ACHN (cell line): ENCODE results near the gene CHDH.

Experiments used
- DNase-seq: peaks from one replicate; pipeline ENCODE4 v3.0.0-alpha.2; 2015
- in situ Hi-C: cut with HindIII; loops from 2 replicates; pipeline ENCODE4 v1.10.0; 2017; ENCODE audit warnings: low sequenced_read_pairs, low pct_ligation_motif_present, low pct_unique_long_range_greater_than_20kb

CHDH gene

GRCh38 chr3:53815651-53816050 is 30.6 kb downstream of the CHDH start:
- DNase-seq, result no peak
- in situ Hi-C loops, result no loop called here

DNA sequence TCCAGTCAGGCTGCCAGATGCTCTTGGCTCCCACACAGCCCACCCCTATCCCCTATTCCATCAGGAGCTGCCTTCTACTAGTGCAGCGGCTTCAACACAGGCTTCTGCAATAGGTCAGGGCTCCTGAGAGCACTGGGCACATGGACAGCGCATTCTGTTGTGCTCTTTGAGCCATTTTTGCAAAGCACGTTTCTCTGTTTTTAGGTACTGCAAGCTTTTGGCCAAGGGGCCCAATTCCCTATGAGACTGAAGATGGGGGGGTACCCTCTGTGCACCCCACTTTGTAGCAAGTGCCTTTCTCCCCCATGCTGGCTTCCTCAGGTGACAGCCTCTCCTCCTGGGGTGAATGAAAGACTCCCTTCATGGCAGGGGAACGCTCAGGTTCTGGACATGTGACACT is 31.2 kb downstream of the CHDH start:
- in situ Hi-C loops, result no loop called here
- DNase-seq, result no peak

- no peak for DNase-seq
- in situ Hi-C loops, result no loop called here
Observed at GRCh38 chr3:53813876-53814275, 32.3 kb downstream of the CHDH start.

GRCh38 chr3:53813229-53813628 is 33.0 kb downstream of the CHDH start:
- DNase-seq, result no peak
- in situ Hi-C loops, result no loop called here

DNA sequence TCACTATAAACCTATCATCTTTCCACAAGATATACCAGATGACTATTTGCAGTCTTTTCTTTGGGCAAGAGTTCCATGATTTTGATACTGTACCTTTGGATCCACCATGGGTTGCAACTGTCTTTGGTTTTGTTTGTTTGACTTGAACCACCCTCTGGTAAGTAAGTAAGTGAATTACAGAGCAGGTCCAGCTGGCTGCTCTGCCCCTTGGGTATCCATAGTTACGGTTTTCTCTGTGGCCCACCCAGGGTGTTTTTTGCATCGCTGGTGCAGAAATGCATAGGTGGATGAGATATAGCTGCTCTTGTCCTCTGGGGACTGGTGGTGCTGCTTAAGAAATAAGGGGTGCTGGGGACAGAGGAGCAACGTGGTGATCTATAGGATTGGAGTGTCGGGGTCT is 33.8 kb downstream of the CHDH start:
- in situ Hi-C loops, result no loop called here
- DNase-seq, result no peak

- in situ Hi-C loops, result no loop called here
- no peak for DNase-seq
Observed at GRCh38 chr3:53811143-53811927, 34.9 kb downstream of the CHDH start.

GRCh38 chr3:53809764-53810400 is 36.3 kb downstream of the CHDH start:
- in situ Hi-C loops, result no loop called here
- DNase-seq, result no peak

- DNase-seq, result no peak
- in situ Hi-C loops, result no loop called here
Observed at GRCh38 chr3:53809267-53809666, 37.0 kb downstream of the CHDH start.

DNA sequence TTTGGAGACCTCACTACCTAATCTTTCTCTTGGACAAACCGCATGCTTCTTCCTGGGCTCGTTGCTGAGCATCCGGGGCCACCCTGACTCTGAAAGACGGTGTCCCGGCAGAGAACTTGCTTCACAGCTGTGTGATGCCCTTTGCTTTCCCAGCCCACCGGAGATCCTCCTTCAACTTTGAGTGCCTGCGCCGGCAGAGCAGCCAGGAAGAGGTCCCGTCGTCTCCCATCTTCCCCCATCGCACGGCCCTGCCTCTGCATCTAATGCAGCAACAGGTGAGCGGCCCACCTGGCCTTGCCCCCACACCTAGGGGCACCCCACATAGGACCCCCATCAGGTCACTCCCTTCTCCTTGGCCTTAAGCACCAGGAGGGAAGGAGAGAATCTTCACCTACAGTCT is 37.7 kb downstream of the CHDH start:
- in situ Hi-C loops, result no loop called here
- DNase-seq, result no peak

- in situ Hi-C loops, result no loop called here
- DNase-seq, result no peak
Observed at GRCh38 chr3:53807117-53807810, 39.0 kb downstream of the CHDH start.

- DNase-seq, result peak; percentile 92
- in situ Hi-C loops, result no loop called here
Observed at GRCh38 chr3:53806182-53807116, 39.8 kb downstream of the CHDH start.

DNA sequence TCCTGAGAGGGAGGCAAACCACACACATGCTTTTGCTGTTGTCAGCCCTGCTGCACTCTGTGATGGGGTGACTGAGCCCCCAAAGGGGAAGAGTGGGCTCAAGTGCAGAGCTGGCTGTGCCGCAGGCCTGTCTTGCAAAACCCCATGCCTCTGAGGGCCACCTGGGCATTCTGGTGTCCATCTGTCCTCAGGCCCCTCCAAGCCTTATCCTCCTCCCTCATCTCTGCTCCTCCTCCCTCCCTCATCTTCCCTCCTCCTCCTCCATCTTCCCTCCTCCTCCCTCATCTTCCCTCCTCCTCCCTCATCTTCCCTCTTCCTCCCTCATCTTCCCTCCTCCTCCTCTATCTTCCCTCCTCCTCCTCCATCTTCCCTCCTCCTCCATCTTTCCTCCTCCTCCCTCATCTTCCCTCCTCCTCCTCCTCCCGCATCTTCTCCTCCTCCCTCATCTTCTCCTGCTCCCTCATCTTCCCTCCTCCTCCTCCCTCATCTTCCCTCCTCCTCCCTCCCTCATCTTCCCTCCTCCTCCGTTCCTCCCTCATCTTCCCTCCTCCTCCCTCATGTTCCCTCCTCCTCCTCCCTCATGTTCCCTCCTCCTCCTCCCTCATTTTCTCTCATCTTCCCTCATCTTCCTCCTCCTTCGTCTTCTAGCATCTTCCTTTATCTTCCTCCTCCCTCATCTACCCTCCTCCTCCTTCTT is 40.6 kb downstream of the CHDH start:
- no peak for DNase-seq
- in situ Hi-C loops, result no loop called here

GRCh38 chr3:53804697-53805462 is 41.3 kb downstream of the CHDH start:
- in situ Hi-C loops, result no loop called here
- peak; percentile 77 for DNase-seq

DNA sequence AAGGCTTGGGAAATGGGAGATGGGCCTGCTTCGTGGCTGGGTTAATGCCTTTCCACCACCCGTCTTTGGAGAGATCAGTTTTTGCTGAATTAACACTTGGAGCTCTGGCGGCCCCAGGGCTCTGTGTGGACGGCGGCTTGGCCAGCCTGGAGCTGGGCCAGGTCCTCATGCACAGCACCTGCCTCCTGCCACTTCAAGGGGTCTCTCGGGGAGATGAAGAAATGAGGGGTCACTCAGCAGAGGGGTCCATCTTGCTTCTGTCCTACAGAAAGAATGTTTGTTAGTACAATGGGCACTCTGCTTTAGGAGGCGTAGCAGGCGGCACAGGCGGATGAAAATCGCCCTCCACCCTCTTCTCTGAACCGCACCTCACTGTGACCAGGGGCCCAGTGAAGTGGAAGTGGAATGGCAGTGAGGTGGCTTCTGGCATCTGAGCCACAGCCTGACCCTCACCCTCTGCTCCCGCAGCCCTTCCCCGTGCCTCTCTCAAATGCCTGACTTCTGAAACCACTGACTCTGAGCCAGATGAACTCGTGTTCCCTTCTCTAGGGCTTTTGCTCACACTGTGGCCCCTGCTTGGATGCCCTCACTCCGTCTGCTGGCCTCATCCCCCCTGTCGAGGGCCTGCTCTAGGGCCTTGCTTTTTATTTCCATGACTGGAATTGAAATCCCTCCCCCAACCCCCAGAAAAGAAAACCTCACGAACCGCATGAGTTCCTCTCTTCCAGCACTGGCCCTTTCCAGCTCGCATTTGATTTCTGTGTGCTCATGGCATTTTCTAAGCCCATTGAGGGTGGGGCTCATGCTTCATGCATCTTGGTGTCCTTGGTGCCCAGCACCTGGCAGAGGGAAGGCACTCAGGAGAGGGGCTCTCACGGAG is 42.2 kb downstream of the CHDH start:
- in situ Hi-C loops, result no loop called here
- DNase-seq, result no peak

DNA sequence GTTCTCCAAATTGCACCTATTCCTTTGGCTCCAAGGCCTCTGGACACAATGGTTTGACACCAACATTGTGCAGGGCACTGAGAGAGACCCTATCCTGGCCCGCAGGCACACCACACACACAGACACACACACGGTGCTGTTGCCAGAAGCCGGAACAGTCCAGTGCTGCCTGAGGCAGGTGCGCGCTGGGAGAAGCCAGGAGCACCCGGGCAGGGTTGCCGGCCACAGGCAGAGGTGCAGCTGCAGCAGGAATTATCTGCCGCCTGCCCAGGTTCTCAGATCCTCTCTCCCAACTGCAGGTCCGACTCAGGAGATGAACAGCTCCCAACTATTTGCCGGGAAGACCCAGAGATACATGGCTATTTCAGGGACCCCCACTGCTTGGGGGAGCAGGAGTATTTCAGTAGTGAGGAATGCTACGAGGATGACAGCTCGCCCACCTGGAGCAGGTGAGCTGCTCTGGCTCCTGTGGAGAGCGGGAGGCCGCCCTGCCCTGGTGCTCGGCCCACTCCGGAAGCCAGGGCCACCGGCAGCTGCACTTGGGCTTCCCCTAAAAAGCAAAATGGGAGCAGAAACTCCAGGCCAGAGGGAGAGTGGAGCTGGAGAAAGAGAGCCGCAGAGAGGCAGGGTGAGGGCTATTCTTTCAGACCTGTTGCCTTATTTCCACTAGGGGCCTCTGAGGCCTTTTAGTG is 42.9 kb downstream of the CHDH start:
- no peak for DNase-seq
- in situ Hi-C loops, result no loop called here

DNA sequence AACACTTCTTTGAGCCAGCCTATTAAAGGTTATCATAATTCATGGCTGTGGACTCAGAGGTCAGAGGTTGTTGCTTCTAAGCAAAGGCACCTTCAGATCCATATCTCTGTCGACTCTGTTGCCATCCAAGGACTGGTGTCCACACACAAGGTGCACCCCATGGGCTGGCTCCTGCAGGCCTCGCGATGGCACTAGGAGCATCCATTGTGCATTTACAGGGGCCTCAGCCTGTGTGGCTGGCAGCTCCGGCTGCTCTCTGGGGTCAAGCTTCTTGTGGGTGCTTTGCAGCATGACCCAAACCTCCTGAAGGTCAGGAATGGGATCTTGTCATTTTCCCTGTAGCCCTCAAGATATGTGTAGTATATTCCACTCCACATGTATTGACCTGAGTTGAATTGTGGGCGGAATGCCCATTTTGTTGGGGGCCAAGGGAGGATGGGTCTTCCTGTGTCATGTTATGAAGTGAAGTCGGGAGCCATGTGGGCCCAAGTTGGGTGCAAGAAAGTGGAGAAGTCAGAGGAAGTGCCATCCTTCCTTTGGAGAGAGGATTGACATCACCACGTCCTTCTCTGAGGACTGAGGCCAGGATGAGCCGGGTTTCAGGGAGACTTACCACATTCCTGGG is 43.9 kb downstream of the CHDH start:
- in situ Hi-C loops, result no loop called here
- DNase-seq, result no peak
